ENCODE results near the gene ATF7.

DNA sequence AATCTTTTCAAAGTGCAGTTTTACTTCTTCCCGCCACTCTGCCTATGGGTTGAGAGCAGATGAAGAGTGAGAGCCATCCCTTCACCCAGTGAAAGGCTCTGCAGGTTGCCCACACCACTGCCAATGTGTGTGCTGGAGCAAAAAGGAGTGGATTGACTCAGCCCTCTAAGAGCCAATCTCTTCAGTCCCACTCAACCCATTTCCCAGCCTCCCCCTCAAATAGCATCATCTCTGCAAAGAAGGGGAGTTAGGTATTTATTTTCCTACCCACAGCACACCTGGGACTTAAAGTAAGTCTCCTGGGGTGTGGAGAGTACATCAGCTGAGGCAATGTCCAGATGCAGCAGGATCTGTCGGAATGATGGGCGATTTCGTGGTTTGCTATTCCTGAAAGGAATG, 142.2 kb downstream of the ATF7 start:
- TF ChIP-seq EZH2 (IDR thresholded peaks at IDR 0.05; ENCODE audit: borderline replicate concordance, low read length): no peak
- TF ChIP-seq, protein P1, sequence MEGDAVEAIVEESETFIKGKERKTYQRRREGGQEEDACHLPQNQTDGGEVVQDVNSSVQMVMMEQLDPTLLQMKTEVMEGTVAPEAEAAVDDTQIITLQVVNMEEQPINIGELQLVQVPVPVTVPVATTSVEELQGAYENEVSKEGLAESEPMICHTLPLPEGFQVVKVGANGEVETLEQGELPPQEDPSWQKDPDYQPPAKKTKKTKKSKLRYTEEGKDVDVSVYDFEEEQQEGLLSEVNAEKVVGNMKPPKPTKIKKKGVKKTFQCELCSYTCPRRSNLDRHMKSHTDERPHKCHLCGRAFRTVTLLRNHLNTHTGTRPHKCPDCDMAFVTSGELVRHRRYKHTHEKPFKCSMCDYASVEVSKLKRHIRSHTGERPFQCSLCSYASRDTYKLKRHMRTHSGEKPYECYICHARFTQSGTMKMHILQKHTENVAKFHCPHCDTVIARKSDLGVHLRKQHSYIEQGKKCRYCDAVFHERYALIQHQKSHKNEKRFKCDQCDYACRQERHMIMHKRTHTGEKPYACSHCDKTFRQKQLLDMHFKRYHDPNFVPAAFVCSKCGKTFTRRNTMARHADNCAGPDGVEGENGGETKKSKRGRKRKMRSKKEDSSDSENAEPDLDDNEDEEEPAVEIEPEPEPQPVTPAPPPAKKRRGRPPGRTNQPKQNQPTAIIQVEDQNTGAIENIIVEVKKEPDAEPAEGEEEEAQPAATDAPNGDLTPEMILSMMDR (IDR thresholded peaks at IDR 0.05; ENCODE audit: low read length): no peak
